Left ventricle myocardium inferior (tissue), 1 donor: ENCODE measurements around the gene STXBP2. TPM values are rescaled to one million over a fixed set of nuclear protein-coding genes. Genes with fewer than 3 reads are reported as not detected.

Source experiments
- DNase-seq: peaks from one replicate; pipeline ENCODE4 v3.0.0-alpha.2; 2020
- H3K27ac ChIP-seq: fragments of 200-600 bp; replicated peaks from 2 replicates; pipeline ENCODE4 v1.8.0; 2021
- H3K27me3 ChIP-seq: fragments of 200-600 bp; 2 replicates; pipeline ENCODE4 v1.8.0; 2021; ENCODE audit warnings: low read depth
- H3K36me3 ChIP-seq: fragments of 200-600 bp; 2 replicates; pipeline ENCODE4 v1.8.0; 2021
- H3K4me1 ChIP-seq: fragments of 200-600 bp; 2 replicates; pipeline ENCODE4 v1.8.0; 2021
- H3K4me3 ChIP-seq: fragments of 200-600 bp; 2 replicates; pipeline ENCODE4 v1.8.0; 2021; ENCODE audit warnings: mild to moderate bottlenecking, moderate library complexity
- H3K9me3 ChIP-seq: fragments of 200-600 bp; replicated peaks from 2 replicates; pipeline ENCODE4 v1.8.0; 2021
- intact Hi-C: fragments of 100-400 bp; cut with micrococcal nuclease; formaldehyde crosslinking; loops from one replicate; pipeline ENCODE4 v1.11.0; 2022
- total RNA-seq: library from RNA; stranded (reverse); fragmentation: NEBNext Ultra II Directional; extraction: Animal tissue kit (Norgen Biotek cat#: 25700); gene quantifications from one replicate; pipeline ENCODE4 v1.2.1, GENCODE V29; 2021
- TF ChIP-seq, protein P1 (sequence below): fragments of 200-600 bp; IDR thresholded peaks from 2 replicates; pipeline ENCODE4 v1.8.0; 2021; ENCODE audit warnings: antibody characterized with exemption, mild to moderate bottlenecking, borderline replicate concordance
- donor health status: DM: no; HTN: yes; CAD: no; lungs with severe emphysema.

STXBP2 gene
- total RNA-seq, 1 donor from 2014 or later, result 4.5 TPM

DNA sequence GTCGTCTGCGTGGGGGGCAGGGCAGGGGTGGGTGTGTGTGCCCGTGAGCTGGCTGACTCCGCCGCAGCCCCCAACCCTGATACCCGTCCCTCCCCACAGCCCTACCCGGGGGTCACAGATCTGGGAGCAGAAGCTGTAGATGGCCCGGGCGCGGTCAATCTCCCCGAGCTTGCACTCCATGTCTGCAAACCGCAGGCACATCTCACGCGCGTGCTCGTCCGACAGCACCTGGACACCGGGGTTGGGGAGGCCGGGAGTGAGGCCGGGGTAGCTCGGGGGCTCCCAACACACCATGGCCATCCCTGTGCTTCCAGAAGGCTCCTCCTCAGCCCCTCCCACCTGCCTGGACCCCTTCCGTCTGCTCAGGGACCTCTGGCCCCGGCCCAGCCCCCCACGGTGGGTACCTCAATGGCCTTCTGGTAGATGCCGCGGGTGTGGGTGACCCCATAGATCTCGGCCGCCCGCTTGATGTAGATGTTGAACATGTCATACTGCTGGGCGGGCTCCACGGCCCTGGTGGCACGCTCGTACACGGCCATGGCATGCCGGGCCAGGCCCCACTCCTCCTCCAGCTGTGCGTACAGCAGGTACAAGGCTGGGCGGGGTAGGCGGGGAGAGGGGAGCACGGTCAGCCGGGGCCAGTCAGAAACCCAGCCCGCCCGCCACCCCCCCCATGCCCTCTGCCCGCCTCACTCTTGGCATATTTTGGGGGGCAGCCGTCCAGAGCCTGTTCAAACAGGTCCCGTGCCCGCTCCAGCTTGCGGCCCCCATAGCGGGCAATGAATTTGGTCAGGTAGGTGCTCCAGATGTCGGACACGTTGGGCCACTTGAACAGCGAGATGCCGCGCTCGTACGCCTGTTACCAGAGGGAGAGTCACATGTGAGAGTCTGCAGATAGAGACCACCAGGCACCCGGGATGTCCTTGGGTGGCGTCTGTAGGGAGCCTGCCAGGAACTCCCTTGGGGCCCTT, 16.2 kb upstream of the STXBP2 start:
- peaks cover 17% of the 10 kb centered on the region for H3K4me1 ChIP-seq
- TF ChIP-seq, protein P1, sequence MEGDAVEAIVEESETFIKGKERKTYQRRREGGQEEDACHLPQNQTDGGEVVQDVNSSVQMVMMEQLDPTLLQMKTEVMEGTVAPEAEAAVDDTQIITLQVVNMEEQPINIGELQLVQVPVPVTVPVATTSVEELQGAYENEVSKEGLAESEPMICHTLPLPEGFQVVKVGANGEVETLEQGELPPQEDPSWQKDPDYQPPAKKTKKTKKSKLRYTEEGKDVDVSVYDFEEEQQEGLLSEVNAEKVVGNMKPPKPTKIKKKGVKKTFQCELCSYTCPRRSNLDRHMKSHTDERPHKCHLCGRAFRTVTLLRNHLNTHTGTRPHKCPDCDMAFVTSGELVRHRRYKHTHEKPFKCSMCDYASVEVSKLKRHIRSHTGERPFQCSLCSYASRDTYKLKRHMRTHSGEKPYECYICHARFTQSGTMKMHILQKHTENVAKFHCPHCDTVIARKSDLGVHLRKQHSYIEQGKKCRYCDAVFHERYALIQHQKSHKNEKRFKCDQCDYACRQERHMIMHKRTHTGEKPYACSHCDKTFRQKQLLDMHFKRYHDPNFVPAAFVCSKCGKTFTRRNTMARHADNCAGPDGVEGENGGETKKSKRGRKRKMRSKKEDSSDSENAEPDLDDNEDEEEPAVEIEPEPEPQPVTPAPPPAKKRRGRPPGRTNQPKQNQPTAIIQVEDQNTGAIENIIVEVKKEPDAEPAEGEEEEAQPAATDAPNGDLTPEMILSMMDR, result no peak
- peaks cover 67% of the 10 kb centered on the region for H3K36me3 ChIP-seq
- no peak overlapping the region for H3K4me3 ChIP-seq
- no peaks in the 10 kb centered on the region for H3K27me3 ChIP-seq
- H3K27ac ChIP-seq, result no peak overlapping the region
- DNase-seq, result no peak
- intact Hi-C loops, result no loop called here
- H3K9me3 ChIP-seq, result no peaks in the 10 kb centered on the region

GRCh38 chr19:7622933-7623685, 13.8 kb upstream of the STXBP2 start:
- peaks cover 81% of the 10 kb centered on the region for H3K36me3 ChIP-seq
- H3K27me3 ChIP-seq, result no peaks in the 10 kb centered on the region
- H3K4me1 ChIP-seq, result peaks cover 27% of the 10 kb centered on the region
- TF ChIP-seq, protein P1, result no peak
- no peak overlapping the region for H3K4me3 ChIP-seq
- intact Hi-C loops, result no loop called here
- no peak for DNase-seq
- H3K9me3 ChIP-seq, result no peaks in the 10 kb centered on the region
- no peak overlapping the region for H3K27ac ChIP-seq

- H3K4me3 ChIP-seq, result no peak overlapping the region
- H3K27ac ChIP-seq, result no peak overlapping the region
- no peaks in the 10 kb centered on the region for H3K27me3 ChIP-seq
- TF ChIP-seq, protein P1, result no peak
- intact Hi-C loops, result no loop called here
- H3K9me3 ChIP-seq, result no peaks in the 10 kb centered on the region
- H3K4me1 ChIP-seq, result peaks cover 28% of the 10 kb centered on the region
- DNase-seq, result no peak
- H3K36me3 ChIP-seq, result peaks cover 80% of the 10 kb centered on the region
Observed at GRCh38 chr19:7623725-7624603, 12.9 kb upstream of the STXBP2 start.

DNA sequence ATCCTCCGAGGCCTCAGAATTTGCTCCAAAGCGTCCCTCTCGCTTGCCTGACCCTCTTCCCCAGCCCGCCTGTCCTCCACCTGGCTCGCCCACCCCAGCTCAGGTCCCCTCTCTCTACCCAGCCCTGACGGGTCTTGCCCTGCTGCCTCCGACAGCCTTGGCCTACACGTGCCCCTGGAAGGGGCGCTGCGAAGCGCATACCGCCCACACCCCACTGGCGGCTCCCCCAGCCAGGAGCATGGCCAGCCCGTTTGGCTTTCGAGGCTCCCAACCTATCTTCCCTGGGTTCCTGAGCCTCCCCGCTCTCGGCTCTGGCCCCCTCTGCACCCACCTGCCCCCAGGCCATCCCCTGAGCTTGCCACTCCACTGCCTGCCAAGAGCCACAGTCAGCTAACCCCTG, 12.1 kb upstream of the STXBP2 start:
- DNase-seq, result no peak
- Histone ChIP-seq H3K27me3 (no peaks in the 10 kb centered on the region), H3K9me3 (no peaks in the 10 kb centered on the region), H3K36me3 (peaks cover 72% of the 10 kb centered on the region), H3K4me3 (no peak overlapping the region), H3K4me1 (peaks cover 23% of the 10 kb centered on the region), H3K27ac (no peak overlapping the region)
- TF ChIP-seq, protein P1, result no peak
- intact Hi-C loops, result no loop called here
